HG02852 (cell line): ENCODE data around the gene TAGAP.
"Not testable (repeated sequence)": the region's sequence is repeated elsewhere in the genome, so short reads cannot be mapped to it uniquely, and the experiment has no call there.

Experiments
- ATAC-seq: cut with Tn5 transposase; IDR thresholded peaks from one replicate; pipeline ENCODE4 v1.9.1; 2021; ENCODE audit warnings: mild to moderate bottlenecking, moderate library complexity; ENCODE audit not compliant: unreplicated experiment

Gene TAGAP

GRCh38 chr6:159017757-159018559 is 26.8 kb downstream of the TAGAP start:
- peak; percentile 54 for ATAC-seq

DNA sequence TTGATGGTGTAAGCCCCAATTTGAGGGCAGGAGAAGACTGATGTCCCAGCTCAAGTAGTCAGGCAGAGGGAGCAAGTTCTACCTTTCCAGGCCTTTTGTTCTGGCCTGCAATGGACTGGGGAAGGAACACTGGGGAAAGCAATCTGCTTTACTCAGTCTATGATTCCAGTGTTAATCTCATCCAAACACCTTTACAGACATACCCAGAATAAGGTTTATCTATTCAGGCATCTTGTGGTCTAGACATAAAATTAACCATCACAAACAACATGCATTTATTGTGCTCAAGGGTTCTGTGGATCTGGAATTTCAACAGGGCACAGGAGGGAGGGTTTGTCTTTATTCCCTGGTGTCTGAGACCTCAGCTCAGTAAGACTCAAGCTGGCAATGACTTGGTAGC is 30.4 kb downstream of the TAGAP start:
- ATAC-seq: no peak

- ATAC-seq: no peak
These were observed 31.6 kb downstream of the TAGAP start for GRCh38 chr6:159013229-159013628.

DNA sequence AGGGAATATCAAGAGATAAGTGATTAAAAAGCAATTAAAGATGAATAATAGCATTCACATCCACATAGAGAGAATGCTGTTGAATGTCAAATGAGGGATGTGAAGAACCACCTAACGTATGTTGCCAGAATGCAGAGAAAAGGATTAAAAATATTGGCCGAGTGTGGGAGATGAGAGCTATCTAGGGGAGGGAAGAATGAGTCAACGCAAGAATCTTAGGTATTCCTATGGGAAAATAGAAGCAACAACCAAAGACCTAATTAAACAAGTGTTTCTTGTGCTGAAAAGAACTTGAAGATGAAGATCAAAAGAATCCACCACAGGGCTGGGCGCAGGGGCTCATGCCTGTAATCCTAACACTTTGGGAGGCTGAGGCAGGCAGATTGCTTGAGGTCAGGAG is 32.6 kb downstream of the TAGAP start:
- no peak for ATAC-seq

DNA sequence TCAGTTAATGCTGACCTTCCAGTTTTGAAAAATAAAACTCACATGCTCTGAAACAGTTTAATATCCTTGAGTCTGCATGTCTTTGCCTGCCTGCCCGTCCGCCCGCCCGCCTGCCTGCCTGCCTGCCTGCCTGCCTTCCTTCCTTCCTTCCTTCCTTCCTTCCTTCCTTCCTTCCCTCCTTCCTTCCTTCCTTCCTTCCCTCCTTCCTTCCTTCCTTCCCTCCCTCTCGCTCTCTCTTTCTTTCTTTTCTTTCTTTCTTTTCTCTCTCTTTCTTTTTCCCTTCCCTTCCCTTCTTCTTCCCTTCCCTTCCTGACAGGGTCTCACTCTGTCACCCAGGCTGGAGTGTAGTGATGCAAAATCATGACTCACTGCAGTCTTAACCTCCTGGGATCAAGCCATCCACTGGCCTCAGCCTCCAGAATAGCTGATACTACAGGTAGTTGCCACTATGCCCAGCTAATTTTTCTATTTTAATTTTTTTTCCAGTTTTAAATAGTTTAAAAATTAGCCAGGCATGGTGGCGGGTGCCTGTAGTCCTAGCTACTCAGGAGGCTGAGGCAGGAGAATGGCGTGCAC is 34.7 kb downstream of the TAGAP start:
- not testable (repeated sequence) for ATAC-seq

DNA sequence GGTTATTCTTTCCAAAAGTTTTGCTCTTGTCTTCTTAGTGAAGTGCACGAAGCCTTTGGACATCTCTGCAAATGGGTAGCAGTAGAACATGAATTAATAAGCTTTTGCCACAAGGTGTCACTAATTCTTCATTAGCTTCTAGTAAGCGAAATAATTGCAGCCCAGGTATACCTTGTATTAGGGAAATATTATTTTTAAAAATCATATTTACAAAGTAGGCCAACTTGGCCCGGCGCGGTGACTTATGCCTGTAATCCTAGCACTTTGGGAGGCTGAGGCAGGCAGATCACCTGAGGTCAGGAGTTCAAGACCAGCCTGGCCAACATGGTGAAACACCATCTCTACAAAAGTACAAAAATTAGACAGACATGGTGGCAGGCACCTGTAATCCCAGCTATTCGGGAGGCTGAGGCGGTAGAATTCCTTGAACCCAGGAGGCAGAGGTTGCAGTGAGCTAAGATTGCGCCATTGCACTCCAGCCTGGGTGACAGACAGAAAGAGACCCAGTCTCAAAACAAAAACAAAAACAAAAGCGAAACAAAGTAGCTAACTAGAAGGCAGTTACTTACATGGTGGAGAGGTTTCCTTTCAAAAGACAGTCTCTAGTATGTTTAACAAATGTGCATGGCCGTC is 36.0 kb downstream of the TAGAP start:
- ATAC-seq: peak; percentile 56

GRCh38 chr6:159007510-159007909 is 37.3 kb downstream of the TAGAP start:
- ATAC-seq: no peak

- ATAC-seq: no peak
These were observed 39.4 kb downstream of the TAGAP start for GRCh38 chr6:159005436-159005835.

- no peak for ATAC-seq
These were observed 40.2 kb downstream of the TAGAP start for GRCh38 chr6:159004592-159004991.

DNA sequence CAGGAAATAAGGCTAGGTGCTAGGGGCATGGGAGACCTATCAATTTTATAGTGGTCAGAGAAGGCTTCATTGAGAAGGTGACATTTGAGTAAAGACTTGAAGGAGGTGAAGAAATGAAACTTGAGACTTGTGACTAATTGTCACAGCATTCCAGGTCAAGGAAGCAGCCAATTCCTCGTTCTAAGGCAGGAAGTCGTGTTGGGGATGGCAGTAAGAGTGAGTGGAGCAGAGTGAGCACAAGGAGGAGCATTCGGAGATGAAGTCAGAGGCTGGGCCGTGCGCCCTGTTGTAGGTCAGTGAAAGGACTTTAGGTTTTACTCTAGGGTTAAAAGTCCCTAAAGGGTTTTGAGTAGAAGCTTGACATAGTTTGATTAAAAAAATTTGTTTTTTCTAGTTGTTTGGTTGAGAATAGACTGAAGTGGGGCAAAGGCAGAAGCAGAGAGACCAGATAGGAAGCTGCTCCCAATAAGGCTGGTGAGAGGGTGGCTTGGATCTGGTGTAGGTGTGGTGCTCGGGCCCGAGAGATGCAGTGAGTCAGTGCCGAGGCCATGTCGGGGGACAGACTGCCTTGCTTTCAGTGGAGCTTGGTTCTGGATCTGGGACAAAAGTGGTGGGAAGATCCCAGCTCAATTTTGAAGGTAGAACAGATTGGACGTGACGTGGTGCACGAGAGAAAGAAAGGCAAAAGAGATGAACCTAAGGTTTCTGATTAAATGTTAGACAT is 42.2 kb downstream of the TAGAP start:
- ATAC-seq: no peak

GRCh38 chr6:158999666-159000403 is 45.0 kb downstream of the TAGAP start, which contains the start of gene RSPH3:
Gene RSPH3 (minus strand): TSS chr6:159000202. CDS start chr6:158999550, 652 bp downstream.
- peak; percentile 90 for ATAC-seq

GRCh38 chr6:158999154-158999665 is 45.6 kb downstream of the TAGAP start:
- peak; percentile 33 for ATAC-seq

GRCh38 chr6:158996856-158997255 is 47.9 kb downstream of the TAGAP start:
- no peak for ATAC-seq

GRCh38 chr6:158993639-158994038 is 51.2 kb downstream of the TAGAP start:
- no peak for ATAC-seq

DNA sequence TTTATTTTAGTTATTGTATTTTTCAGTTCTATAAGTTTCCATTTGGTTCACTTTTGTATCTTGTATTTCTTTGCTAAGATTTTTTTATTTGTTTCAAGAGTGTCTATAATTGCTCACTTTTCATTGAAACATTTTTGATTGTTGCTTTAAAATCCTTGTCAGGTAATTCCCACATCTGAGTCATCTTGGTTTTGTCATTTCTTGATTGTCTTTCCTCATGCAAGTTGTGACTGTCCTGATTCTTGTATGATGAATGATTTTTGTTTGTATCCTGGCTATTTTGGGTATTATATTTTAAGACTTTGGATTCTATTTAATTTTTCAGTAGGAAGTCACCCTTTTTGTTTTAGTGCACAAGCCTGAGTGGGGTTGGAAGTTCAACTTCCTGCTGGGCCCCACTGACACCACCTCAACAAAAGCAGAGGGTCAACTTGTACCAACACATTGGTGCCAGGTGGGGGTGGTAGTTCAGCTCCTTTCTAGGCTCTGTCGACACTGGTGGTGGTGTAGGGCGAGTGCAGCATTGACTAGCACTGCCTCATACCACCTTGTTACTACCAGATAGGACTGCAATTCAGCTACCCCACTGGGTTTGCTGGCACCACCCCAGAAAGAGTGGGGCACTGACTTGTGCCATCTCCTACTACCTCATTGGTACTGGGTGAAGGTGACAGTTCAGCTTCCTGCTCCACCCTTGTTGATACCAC is 53.6 kb downstream of the TAGAP start:
- ATAC-seq: no peak

DNA sequence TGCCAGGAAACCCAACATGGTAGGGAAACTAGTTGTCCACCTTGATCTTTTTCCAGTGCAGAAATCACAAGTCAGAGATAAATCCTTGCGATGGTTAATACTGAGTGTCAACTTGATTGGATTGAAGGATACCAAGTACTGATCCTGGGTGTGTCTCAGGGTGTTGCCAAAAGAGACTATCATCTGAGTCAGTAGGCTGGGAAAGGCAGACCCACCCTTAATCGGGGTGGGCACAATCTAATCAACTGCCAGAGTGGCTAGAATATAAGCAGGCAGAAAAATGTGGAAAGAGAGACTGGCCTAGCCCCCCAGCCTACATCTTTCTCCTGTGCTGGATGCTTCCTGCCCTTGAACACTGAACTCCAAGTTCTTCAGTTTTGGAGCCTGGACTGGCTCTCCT is 55.1 kb downstream of the TAGAP start:
- not testable (repeated sequence) for ATAC-seq

- ATAC-seq: no peak
These were observed 56.3 kb downstream of the TAGAP start for GRCh38 chr6:158988477-158988876.

DNA sequence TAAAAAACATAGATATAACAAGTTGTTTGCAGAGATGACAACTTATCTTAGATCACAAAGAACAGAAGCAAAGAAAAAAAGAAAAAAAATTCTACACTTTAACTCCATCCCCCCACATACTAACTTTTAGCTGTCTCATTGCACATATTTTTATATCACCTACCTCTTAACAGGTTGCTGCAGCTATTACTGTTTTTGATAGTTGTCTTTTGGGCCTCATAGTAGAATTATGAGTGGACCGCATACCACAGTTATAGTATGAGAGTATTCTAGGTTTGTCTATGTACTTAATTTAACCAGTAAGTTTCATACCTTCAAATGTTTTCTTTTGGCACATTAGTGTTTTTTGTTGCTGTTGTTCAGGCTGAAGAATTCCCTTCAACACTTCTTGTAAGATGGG is 57.1 kb downstream of the TAGAP start:
- ATAC-seq: no peak
